Gastroesophageal sphincter (tissue), 3 donors: ENCODE measurements around the gene HNRNPUL1.

ENCODE experiments used
- CTCF ChIP-seq, 4 experiments: fragments of 200-600 bp in 2 of 4; fragments of 450-650 bp in 2 of 4; sonication (generic) in 1 of 4; IDR thresholded peaks; one replicate each; pipeline ENCODE4 v1.5.1; 2017 to 2019; ENCODE audit warnings: antibody characterized with exemption in 4 of 4, mild to moderate bottlenecking in 2 of 4, moderate library complexity in 2 of 4
- EP300 ChIP-seq: sonication (generic); formaldehyde crosslinking; IDR thresholded peaks from one replicate; pipeline ENCODE4 v1.6.1; 2017; ENCODE audit warnings: antibody characterized with exemption, mild to moderate bottlenecking

GRCh38 chr19:41239961-41240574 is 24.1 kb upstream of the HNRNPUL1 start:
- TF ChIP-seq CTCF (IDR thresholded peaks at IDR 0.05) (no peak), EP300 (no peak)
